Measurements from ENCODE around the gene GHR. TPM values are rescaled to one million over a fixed set of nuclear protein-coding genes. Genes with fewer than 3 reads are reported as not detected.

Gene GHR
- total RNA-seq, 1 experiment from 2014 or later = not detected

DNA sequence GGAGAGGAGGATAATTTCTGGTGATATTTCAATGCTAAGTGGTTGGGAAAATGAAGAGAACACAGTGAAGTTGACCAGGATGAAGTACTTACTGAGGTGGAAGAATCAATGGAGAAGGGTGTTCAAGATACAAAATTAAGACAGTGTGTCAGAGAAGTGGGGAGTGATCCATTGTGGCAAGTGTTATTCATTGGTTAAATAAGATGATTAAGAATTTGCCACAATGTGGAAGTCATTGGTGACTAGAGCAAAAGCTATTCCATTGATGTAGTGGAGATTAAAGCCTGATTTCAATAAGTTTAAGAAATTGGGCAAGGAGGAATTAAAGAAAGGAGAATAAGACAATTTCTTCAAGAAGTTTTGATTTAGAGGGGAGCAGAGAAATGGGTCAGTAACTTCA, 118.9 kb downstream of the GHR start:
- Histone ChIP-seq H3K27ac (ENCODE audit: low read depth, low read length, poor library complexity, severe bottlenecking) (no peak overlapping the region), H3K27me3 (replicated peaks; ENCODE audit: insufficient read depth, low read depth, low read length, poor library complexity) (no peaks in the 10 kb centered on the region), H3K9me3 (ENCODE audit: low read depth, low read length, poor library complexity, severe bottlenecking) (no peaks in the 10 kb centered on the region), H3K4me1 (ENCODE audit: insufficient read depth, low read length, poor library complexity, severe bottlenecking) (no peaks in the 10 kb centered on the region), H3K36me3 (ENCODE audit: insufficient read depth, low read length, poor library complexity, severe bottlenecking) (no peaks in the 10 kb centered on the region), H3K4me3 (ENCODE audit: low read depth, low read length, poor library complexity, severe bottlenecking) (no peak overlapping the region)
- no TSS peak for BruUV-seq (replicated peaks)
- intact Hi-C loops (cut with micrococcal nuclease; ENCODE audit: unreplicated experiment) = no loop called here
- POLR2A ChIA-PET (ENCODE audit: low non-redundant PET) = no interaction called here
- CTCF ChIA-PET = no interaction called here
- TF ChIP-seq, protein P1, sequence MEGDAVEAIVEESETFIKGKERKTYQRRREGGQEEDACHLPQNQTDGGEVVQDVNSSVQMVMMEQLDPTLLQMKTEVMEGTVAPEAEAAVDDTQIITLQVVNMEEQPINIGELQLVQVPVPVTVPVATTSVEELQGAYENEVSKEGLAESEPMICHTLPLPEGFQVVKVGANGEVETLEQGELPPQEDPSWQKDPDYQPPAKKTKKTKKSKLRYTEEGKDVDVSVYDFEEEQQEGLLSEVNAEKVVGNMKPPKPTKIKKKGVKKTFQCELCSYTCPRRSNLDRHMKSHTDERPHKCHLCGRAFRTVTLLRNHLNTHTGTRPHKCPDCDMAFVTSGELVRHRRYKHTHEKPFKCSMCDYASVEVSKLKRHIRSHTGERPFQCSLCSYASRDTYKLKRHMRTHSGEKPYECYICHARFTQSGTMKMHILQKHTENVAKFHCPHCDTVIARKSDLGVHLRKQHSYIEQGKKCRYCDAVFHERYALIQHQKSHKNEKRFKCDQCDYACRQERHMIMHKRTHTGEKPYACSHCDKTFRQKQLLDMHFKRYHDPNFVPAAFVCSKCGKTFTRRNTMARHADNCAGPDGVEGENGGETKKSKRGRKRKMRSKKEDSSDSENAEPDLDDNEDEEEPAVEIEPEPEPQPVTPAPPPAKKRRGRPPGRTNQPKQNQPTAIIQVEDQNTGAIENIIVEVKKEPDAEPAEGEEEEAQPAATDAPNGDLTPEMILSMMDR (conservative IDR thresholded peaks at IDR 0.05; ENCODE audit: low read depth, low read length) = no peak
- TF ChIP-seq EZH2 (IDR thresholded peaks at IDR 0.05; ENCODE audit: borderline replicate concordance, low read depth, low read length, poor library complexity, severe bottlenecking) = no peak
- no peak for DNase-seq (ENCODE audit: low spot score)

DNA sequence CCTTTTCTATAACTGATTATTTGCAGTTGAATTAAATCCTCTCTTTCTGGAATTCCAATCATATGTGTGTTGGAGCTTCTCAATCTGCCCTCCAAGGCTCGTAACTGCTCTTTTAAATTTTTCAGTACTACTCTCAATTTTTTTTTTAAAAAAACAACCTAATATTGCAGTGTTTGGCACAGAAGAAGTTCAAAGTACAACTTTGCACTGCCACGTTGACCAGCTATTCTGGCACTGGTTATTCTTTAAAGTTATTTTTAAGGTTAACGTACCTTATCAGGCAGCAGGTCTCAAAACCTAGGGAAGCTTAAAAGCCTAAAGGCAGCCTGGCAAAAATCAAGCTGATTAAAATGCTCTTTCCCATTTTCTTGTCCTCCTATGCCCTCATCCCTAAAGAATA, 120.5 kb downstream of the GHR start:
- Histone ChIP-seq H3K36me3 (ENCODE audit: insufficient read depth, low read length, poor library complexity, severe bottlenecking) (no peaks in the 10 kb centered on the region), H3K27me3 (replicated peaks; ENCODE audit: insufficient read depth, low read depth, low read length, poor library complexity) (no peaks in the 10 kb centered on the region), H3K9me3 (ENCODE audit: low read depth, low read length, poor library complexity, severe bottlenecking) (no peaks in the 10 kb centered on the region), H3K27ac (ENCODE audit: low read depth, low read length, poor library complexity, severe bottlenecking) (no peak overlapping the region), H3K4me3 (ENCODE audit: low read depth, low read length, poor library complexity, severe bottlenecking) (no peak overlapping the region), H3K4me1 (ENCODE audit: insufficient read depth, low read length, poor library complexity, severe bottlenecking) (no peaks in the 10 kb centered on the region)
- intact Hi-C loops (cut with micrococcal nuclease; ENCODE audit: unreplicated experiment) = no loop called here
- TF ChIP-seq, protein P1 (conservative IDR thresholded peaks at IDR 0.05; ENCODE audit: low read depth, low read length) = no peak
- no peak for TF ChIP-seq EZH2 (IDR thresholded peaks at IDR 0.05; ENCODE audit: borderline replicate concordance, low read depth, low read length, poor library complexity, severe bottlenecking)
- no peak for DNase-seq (ENCODE audit: low spot score)
- no TSS peak for BruUV-seq (replicated peaks)
- ChIA-PET POLR2A (ENCODE audit: low non-redundant PET) (no interaction called here), CTCF (no interaction called here)

DNA sequence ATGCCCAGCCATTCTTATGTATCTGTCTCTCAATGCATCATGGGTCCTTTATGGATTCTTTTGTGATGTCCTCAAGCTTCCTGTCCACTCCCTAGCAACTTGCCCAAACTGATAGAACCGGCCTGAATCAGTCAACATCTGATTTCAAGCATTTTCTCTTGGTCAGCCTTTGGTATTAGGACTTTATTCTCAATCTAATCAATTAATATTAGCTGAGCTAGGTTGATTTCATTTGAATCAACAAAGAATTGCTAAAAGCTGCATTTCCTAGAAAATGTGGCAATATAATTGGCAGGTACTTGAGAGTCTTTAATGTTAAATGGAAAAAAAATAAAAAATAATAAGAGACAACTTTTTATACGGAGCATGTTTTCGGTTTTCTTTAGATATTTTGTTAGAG, 121.8 kb downstream of the GHR start:
- Histone ChIP-seq H3K4me3 (ENCODE audit: low read depth, low read length, poor library complexity, severe bottlenecking) (no peak overlapping the region), H3K36me3 (ENCODE audit: insufficient read depth, low read length, poor library complexity, severe bottlenecking) (no peaks in the 10 kb centered on the region), H3K9me3 (ENCODE audit: low read depth, low read length, poor library complexity, severe bottlenecking) (no peaks in the 10 kb centered on the region), H3K27ac (ENCODE audit: low read depth, low read length, poor library complexity, severe bottlenecking) (no peak overlapping the region), H3K4me1 (ENCODE audit: insufficient read depth, low read length, poor library complexity, severe bottlenecking) (no peaks in the 10 kb centered on the region), H3K27me3 (replicated peaks; ENCODE audit: insufficient read depth, low read depth, low read length, poor library complexity) (no peaks in the 10 kb centered on the region)
- no TSS peak for BruUV-seq (replicated peaks)
- POLR2A ChIA-PET (ENCODE audit: low non-redundant PET) = no interaction called here
- intact Hi-C loops (cut with micrococcal nuclease; ENCODE audit: unreplicated experiment) = no loop called here
- CTCF ChIA-PET = no interaction called here
- no peak for TF ChIP-seq EZH2 (IDR thresholded peaks at IDR 0.05; ENCODE audit: borderline replicate concordance, low read depth, low read length, poor library complexity, severe bottlenecking)
- TF ChIP-seq, protein P1 (conservative IDR thresholded peaks at IDR 0.05; ENCODE audit: low read depth, low read length) = no peak
- DNase-seq (ENCODE audit: low spot score) = no peak
